HG03097 (cell line): Measurements from ENCODE around the gene ZSCAN16.

ENCODE experiments used
- ATAC-seq: cut with Tn5 transposase; IDR thresholded peaks from one replicate; pipeline ENCODE4 v1.9.1; 2021; ENCODE audit not compliant: unreplicated experiment, low FRiP score

The ZSCAN16 gene

DNA sequence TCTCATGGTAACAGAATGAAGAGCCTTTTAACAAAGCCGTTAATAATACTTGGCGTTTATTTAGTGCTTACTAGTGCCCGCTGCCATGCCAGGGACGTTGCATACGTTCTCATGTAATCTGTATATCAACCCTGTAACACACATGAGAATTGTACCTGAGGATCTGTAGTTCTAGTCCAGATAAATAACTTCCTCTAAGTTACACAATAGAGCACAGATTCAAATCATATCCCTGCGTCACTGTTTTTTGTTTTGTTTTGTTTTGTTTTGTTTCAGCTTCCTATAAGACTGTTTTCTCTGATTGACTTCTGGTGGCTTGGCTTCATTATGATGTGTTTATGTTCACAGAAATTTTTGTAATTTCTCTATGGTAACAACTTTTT, 553 bp downstream of the ZSCAN16 start:
- ATAC-seq: peak; percentile 4

DNA sequence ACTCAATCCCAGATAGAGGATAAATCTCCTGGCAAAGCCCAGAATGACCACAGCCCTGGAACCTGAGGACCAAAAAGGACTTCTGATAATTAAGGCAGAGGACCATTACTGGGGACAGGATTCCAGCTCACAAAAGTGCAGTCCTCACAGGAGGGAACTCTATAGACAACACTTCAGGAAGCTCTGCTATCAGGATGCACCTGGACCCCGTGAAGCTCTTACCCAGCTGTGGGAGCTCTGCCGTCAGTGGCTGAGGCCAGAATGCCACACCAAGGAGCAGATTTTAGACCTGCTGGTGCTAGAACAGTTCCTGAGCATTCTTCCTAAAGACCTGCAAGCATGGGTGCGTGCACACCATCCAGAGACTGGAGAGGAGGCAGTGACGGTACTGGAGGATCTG, 992 bp downstream of the ZSCAN16 start:
- ATAC-seq: no peak

DNA sequence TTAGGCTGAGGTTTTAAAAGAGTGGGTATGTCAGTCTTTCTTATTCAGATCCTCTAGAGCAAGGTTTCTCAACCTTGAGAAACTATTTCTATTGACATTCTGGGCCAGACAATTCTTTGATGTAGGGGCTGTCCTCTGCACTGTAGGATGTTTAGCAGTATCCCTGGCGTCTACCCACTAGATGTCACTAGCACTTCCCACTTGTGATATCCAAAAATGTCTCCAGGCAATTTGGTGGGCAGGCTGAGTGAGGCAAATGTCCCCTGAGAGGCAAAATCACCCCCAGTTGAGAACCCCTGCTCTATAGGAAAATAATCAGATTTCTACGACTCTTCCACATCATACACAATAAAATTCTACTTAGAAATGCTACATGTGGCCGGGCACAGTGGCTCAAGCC, 9.6 kb downstream of the ZSCAN16 start:
- ATAC-seq: no peak

DNA sequence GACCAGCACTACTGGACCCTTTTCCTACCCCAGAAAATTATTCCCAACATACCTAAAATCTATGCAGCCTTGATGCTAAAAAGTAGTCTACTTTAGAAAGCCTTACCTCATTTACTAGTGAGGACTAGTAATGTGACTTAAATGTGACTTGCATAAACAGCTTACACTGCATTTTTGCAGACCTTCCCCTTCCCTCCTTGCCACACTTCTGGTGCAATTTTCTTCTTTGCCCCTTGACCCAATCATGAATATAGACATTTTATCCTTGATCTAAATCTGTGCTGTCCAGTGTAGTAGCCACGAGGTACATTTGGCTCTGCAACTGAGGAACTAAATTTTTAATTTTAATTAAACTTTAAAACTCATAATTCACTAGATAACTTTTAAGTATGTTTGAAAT, 10.3 kb downstream of the ZSCAN16 start:
- ATAC-seq: no peak

DNA sequence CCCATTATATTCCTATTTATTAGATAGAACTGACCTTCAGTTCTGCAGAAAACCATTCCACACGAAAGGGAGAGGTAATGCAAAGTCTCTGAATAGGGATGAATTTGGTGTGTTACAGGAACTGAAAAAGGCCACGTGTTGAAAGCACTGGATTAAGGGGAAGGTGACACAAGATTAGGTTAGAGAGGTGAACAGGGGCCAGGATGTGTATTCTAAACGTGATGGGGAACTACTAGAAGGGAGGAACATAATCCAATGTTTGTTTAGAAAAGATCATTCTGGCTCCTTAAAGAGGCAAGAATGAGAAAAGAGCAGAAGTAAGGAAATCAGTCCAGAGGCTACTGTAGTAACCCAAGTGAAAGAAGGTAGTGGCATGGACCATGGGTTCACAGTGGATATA, 11.0 kb downstream of the ZSCAN16 start:
- ATAC-seq: no peak

DNA sequence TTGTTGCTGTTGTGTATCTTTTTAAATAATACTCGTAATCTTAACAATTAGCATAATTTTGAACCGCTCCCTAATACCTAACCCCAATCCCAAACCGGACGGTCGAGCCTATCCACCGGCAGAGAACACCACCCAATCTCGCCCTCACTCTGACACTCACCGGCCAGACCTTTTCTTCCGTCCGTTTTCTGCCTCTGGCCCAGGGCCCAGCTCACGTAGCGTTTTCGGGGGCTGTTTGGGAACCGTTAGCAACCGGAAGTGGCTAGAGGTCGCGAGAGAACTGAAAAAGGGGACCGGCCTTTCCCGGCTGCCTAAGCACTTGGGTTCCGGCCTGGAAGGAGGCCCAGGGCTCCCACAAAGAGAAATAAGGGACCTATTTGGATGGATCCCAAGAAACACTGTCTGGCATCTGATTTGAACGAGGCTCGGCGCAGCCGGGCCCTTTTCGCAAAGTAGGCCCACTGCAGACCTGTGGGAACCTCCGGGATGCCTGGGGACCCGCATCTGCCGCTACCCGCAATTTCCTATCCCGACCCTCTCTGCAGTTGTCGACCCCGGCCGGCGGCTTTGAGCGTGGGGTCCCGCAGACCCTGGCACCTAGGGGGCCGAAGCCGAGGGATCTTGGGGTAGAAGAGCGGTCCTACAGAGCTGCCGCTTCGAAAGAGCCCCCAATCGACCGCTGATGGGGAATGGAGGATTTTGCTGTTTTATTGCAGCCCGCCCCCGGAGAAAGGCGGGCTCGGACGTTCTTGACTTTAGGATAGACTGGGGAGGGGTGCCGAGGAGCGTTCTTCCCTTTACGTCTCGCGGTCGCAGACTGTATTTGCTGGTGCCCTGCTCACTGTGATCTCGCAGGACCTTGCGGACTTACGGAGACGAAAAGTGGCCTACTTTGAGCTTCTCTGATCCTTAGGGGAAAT, 12.4 kb downstream of the ZSCAN16 start:
- peak; percentile 51 for ATAC-seq

DNA sequence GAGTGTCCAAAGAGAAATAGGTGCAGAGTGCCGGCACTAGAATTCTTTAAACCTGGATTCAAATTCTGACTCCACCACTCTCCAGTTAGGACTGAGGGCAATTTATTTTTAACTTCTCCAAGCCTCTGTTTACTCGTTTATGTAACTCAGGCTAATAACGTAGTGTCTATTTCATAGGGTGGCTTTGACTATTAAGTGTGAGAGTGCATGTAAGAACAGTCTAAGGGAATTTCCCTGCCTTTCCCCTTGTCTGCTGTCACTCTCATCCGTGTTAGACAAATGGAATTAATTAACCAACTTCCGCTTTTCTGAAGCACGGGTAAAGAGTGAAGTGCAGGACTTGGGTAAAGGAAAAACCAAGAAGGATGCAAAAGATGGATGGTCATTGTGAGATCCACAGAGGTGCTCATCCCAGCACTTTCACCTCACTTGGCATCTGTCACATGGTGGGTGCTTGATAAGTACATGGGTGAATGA, 13.1 kb downstream of the ZSCAN16 start:
- no peak for ATAC-seq

DNA sequence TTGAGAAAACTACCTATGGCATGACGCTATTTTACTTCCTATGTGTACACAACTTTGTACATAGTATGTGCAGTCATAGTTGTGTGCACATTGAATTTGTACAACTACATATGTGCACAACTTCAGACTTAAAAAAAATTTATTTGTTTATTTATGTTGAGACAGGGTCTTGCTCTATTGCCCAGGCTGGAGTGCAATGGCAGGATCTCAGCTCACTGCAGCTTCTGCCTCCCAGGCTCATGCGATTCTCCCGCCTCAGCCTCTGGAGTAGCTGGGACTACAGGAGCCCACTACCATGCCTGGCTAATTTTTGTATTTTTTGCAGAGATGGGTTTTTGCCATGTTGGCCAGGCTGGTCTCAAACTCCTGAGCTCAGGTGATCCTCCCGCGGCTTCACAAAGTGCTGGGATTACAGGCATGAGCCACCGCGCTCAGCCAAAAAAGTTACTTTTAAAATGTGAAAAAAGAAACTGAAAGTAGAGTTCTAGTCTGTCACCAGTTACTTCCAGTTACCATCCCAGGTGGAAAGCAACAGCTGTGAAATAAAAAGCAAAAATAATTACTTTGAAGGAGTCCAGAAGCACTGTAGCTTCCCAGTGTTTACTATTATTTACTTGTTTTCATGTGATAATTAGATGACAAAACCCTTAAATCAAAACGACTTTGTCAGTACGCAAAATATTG, 15.6 kb downstream of the ZSCAN16 start:
- ATAC-seq: no peak

DNA sequence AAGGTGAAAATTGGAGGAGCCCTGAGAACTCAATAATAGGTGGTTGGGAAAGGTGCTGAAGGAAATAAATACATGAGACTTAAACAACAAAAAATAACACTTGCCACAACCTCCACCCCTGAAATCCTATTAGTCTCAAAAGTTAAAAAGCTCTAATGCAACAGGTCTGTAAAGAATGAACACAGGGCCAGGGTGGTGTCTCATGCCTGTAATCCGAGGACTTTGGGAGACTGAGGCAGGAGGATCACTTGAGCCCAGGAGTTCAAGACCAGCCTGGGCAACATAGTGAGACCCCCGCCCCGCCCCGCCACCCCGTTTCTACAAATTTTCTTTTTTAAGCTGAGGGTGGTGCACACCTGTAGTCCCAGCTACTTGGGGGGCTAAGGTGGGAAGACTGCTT, 16.2 kb downstream of the ZSCAN16 start:
- ATAC-seq: no peak

DNA sequence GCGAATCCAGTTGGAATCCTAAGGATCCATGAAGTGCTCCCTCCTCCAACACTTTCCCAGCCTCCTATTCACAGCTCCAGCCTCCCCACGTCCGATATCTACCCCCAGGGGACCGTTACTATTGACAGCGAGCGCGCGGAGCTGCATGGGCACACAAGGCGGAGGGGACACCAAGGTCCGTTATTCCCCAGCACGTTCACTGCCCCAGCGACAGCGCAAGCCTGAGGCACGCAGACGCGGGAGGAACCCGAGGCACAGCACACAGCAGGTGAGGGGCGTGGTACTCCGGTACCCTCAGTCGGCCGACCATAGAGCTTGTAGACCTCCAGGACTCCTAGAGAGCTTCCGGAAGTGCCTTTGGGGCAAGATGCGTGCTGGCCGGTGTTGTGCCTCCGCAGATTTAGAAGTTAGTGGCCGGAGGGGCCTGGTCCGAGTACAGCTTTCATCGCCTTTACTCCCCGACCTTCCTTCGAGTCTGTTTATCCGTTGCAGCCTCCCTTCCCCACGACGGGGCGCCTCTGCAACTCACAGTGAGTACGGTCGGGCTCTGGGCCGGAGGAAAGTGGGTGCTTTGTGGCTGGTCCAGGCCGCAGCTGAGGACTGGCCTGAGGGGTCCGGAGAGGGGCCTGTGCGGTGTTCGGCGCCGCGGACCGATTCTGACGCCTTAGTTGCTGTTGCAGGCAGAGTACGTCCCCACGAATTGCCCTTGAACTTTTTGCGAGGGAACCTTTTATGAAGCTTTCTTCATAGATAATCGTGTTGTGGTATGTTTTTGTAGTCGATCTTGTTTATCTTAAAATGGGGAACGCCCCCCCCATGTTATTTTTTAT, 17.3 kb downstream of the ZSCAN16 start, which contains the start of gene ZKSCAN8:
Gene ZKSCAN8 (plus strand): TSS at position 384 of the 830 bp plus-strand sequence. CDS start 6,525 bp downstream, outside the sequence.
- ATAC-seq: peak; percentile 67

DNA sequence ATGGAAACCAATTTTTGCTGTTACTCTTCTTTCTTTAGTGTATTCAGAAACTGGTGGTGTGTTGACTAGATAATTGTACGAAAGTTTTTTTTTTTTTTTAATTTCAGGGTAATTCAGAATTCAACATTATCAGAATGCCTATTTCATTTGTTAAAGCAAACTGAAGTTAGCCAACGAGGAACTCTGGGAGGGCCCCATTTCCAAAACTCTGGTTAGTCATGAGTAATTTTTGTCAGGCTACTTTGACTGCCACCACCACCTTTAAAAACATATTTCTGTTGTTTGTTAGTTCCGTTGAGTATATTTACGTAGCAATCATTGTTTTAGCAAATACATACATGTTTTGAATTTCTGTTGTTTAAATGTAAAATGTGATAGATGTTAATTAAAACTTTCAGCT, 18.0 kb downstream of the ZSCAN16 start:
- ATAC-seq: no peak

DNA sequence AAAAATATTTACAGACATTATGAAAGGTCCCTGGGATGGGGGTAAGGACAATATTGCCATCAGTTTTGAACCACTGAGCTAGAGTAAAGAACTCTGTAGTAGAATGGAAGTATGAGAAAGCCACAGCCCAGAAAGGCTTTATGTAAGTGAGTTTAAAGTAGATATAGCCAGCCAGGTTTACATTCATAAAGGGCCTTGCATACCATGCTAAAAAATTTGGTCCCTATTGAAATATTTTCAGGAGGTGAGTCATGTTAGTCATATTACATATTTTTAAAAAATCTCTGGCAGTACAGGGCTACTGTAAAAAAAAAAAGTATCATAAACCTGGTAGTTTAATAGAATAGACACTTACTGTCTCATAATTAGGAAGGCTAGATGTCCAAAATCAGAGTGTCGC, 20.8 kb downstream of the ZSCAN16 start:
- ATAC-seq: no peak

DNA sequence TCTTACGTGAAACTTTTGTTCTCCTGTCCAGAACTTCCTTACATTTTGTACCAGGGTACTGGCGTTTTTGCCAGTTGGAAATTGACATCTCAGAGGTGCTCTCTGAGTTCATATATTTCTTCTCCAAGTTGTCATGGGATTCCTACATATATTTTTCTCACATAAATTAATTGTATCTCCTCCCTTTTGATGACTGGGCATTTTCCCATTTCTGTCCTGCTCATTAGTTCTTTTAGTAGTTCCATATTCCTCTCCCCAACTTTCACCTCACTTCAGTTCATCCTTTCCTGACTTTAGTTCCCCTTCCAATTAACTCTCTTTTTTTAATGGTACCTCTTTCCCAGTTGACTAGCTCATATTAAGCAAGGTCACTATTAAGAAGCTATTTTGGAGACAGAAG, 28.1 kb downstream of the ZSCAN16 start:
- no peak for ATAC-seq

DNA sequence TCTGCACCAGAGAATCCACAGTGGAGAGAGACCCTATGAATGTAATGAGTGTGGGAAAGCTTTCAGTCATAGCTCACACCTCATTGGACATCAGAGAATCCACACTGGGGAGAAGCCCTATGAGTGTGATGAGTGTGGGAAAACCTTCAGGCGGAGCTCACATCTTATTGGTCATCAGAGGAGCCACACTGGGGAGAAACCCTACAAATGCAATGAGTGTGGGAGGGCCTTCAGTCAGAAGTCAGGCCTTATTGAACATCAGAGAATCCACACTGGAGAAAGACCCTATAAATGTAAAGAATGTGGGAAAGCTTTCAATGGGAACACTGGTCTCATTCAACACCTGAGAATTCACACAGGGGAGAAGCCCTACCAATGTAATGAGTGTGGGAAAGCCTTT, 29.1 kb downstream of the ZSCAN16 start:
- ATAC-seq: no peak

DNA sequence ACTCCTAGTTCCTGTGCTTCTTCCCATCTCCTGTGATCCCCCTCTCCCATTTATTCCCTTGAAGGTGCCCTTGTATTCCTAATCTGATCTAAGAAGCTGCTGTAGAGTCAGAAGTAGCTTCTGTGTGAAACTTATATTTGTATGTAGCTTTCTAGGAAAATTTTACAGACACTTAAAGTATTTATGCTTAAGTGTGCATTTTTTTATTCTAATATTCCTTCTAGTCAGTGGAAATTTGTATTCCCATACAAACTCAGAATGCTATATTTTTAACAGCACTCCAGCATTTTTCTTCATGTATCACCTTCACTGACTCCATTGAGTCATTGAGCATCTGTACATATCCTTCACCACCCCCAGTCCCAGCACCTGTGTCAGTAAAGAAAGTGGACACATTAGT, 29.9 kb downstream of the ZSCAN16 start:
- no peak for ATAC-seq

DNA sequence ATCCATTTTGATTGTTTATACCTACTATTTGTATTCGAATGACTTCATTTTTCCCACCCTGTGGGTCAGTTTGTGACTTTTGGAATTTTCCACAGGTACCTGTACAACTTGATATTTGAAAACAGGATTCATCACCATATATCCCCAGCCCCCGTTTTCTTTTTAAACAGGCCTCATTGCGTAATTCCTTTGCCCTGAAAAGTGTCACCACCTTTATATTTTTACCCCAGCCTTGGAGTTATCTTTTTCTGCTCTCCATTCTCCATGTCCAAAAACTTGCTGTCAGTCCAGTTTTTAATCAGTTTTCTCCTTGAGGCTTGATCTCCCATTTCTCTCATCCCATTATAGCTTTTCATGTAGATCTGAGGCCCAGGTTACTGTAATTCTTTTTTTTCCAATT, 33.9 kb downstream of the ZSCAN16 start:
- no peak for ATAC-seq

DNA sequence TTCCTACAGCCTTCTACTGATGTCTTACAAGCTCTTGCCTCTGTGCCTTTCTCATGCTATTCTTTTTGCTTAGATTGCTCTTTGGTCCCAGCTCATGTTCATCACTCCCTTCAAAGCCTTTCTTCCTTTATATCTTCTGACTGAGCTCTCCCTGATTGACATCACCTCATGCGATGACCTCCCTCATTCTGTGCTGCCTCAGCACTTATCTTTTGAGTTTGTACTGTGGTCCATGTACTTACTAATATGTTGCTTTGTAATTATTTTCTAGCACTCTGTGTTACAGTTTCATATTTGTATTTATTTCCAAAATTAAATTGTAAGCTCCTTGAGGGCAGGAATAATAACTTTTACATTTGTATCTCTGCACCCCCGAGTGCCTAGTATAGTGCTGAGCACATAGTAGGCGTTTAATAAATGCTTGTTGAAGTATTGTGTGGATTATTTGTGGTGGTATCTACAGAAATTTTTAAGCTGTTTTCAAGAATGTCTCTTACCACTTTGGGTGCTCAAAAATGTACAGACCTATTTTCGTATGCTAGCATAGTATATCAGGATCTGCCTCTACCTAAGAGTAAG, 34.7 kb downstream of the ZSCAN16 start:
- no peak for ATAC-seq

DNA sequence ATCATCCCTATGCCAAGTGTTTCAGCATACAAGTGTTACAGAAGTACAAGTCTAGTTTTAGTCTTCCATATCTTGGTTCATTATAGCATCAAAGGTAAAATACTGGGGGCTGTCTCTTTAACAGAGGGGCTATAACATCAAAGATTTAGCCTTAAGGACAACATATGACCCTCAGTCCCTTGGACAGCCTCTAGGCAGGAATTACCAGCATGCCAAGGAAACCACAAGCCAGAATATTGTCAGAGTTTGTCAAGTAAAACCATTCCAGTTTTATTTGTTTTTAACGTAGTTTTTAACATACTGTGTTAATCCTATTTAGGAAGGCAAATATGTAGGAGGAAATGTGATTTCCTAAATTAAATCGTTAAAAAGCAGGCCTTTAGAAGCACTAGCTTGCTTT, 35.8 kb downstream of the ZSCAN16 start:
- ATAC-seq: no peak

DNA sequence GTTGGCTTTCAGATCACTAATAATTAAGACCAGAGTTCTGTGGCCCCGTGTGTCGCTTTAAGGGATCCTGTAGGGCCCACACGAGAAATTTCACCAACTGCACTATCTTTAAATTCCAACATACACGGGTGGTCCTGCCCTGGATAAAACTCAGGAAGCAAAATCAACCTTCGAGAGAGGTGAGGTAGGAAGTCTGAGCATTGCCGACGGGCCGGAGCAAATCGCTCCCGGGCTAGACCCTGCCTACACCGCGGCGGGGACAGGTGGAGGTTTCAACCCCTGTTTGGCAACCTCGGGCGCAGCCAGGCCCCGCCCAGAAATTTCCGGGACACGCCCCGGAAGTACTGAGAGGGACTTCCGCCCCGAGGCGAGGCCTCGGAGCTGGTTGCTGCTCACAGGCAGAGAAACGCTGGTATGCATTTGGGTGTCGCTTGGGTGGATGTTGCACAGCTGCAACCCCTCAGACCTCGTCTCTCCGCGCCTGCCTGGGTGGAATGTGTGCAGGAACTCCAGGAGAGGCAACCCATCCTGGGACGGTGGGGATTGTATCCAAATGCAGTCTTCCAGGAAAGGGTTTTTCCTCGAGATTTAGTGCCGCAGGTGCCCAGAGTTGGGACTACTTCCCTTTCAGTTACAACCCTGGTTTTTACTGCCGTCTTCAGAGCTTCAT, 37.1 kb downstream of the ZSCAN16 start:
- ATAC-seq: peak; percentile 96

DNA sequence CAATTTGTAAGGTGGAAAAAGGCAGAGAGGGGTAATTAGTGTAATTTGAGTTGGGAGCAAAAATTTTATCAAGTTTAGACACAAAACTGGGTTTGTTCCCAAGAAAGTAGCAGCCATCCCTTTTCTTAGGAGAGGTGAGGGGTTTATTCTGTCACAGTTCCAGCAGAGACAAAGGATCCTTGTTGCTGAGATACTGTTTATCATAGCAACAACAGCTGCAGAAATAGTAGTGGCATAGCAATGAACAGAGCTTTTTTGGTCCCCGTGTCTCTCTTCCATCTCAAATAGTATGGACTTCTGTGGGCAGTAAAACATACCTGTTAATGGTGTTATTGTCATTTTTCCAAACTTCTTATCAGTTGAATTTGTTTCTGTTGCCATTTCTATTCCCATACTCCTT, 41.2 kb downstream of the ZSCAN16 start:
- no peak for ATAC-seq
